ENCODE results near the gene RIN1.
"Not testable (repeated sequence)": the region's sequence is repeated elsewhere in the genome, so short reads cannot be mapped to it uniquely, and the experiment has no call there.

The RIN1 gene

GRCh38 chr11:66359662-66360087 is 23.4 kb upstream of the RIN1 start:
- no peak overlapping the region for H3K9ac ChIP-seq
- no peak for TF ChIP-seq CTCF (IDR thresholded peaks at IDR 0.05)
- no peaks in the 10 kb centered on the region for H3K9me3 ChIP-seq (ENCODE audit: control insufficient read depth, low read length)
- no peaks in the 10 kb centered on the region for H3K79me2 ChIP-seq
- H2AFZ ChIP-seq = no peak overlapping the region
- no peaks in the 10 kb centered on the region for H3K36me3 ChIP-seq (ENCODE audit: control insufficient read depth, insufficient read depth, low read length)
- H3K4me2 ChIP-seq (ENCODE audit: low read length) = no peak overlapping the region
- H3K4me3 ChIP-seq (ENCODE audit: low read depth, low read length) = no peak overlapping the region
- H3K4me1 ChIP-seq = no peaks in the 10 kb centered on the region
- no peaks in the 10 kb centered on the region for H3K27me3 ChIP-seq (ENCODE audit: control insufficient read depth, insufficient read depth, low read length)
- no peak overlapping the region for H3K27ac ChIP-seq

- H2AFZ ChIP-seq; H3K27ac ChIP-seq; H3K9me3 ChIP-seq (ENCODE audit: control insufficient read depth, low read length); H3K9ac ChIP-seq; H3K27me3 ChIP-seq (ENCODE audit: control insufficient read depth, insufficient read depth, low read length); H3K4me3 ChIP-seq (ENCODE audit: low read depth, low read length); H3K4me2 ChIP-seq (ENCODE audit: low read length); H3K4me1 ChIP-seq; H3K36me3 ChIP-seq (ENCODE audit: control insufficient read depth, insufficient read depth, low read length); H3K79me2 ChIP-seq: not testable (repeated sequence)
Measured at GRCh38 chr11:66350560-66351235, 14.5 kb upstream of the RIN1 start.

- no peak overlapping the region for H3K27ac ChIP-seq
- H3K27me3 ChIP-seq (ENCODE audit: control insufficient read depth, insufficient read depth, low read length) = no peaks in the 10 kb centered on the region
- H3K9ac ChIP-seq = no peak overlapping the region
- H3K4me2 ChIP-seq (ENCODE audit: low read length) = no peak overlapping the region
- H3K79me2 ChIP-seq = peaks cover 9% of the 10 kb centered on the region
- H2AFZ ChIP-seq = no peak overlapping the region
- H3K36me3 ChIP-seq (ENCODE audit: control insufficient read depth, insufficient read depth, low read length) = no peaks in the 10 kb centered on the region
- TF ChIP-seq CTCF (IDR thresholded peaks at IDR 0.05) = no peak
- no peak overlapping the region for H3K4me3 ChIP-seq (ENCODE audit: low read depth, low read length)
- peaks cover 6% of the 10 kb centered on the region for H3K4me1 ChIP-seq
- H3K9me3 ChIP-seq (ENCODE audit: control insufficient read depth, low read length) = no peaks in the 10 kb centered on the region
Measured at GRCh38 chr11:66349084-66349386, 12.8 kb upstream of the RIN1 start.

GRCh38 chr11:66347425-66348276 is 11.4 kb upstream of the RIN1 start, which contains the start of gene B4GAT1:
B4GAT1 (minus strand) TSS chr11:66347629; CDS start chr11:66347545, 84 bp downstream.
- no peak within 1 kb of the TSS for H3K9ac ChIP-seq

More at GRCh38 chr11:66347425-66348276, 11.4 kb upstream of the RIN1 start, which contains the start of gene B4GAT1:
- Histone ChIP-seq H2AFZ (peak within 1 kb of the TSS; percentile 77), H3K27me3 (ENCODE audit: control insufficient read depth, insufficient read depth, low read length) (no peaks in the 10 kb centered on the region), H3K4me3 (ENCODE audit: low read depth, low read length) (peak within 1 kb of the TSS; percentile 84), H3K36me3 (ENCODE audit: control insufficient read depth, insufficient read depth, low read length) (no peaks in the 10 kb centered on the region), H3K4me1 (peaks cover 6% of the 10 kb centered on the region), H3K4me2 (ENCODE audit: low read length) (peak within 1 kb of the TSS; percentile 97), H3K27ac (peak within 1 kb of the TSS; percentile 77), H3K9me3 (ENCODE audit: control insufficient read depth, low read length) (no peaks in the 10 kb centered on the region), H3K79me2 (peaks cover 9% of the 10 kb centered on the region)
- TF ChIP-seq CTCF (IDR thresholded peaks at IDR 0.05) = no peak

Measured in parathyroid adenoma (tissue), 2 donors.